Uterus (tissue), 2 donors: ENCODE measurements around the gene GAPDHS.

Experiments
- CTCF ChIP-seq, 4 experiments: fragments of 200-600 bp in 2 of 4; fragments of 450-650 bp in 2 of 4; sonication (generic) in 2 of 4; IDR thresholded peaks; one replicate each; pipeline ENCODE4 v1.5.1; 2016 to 2019; ENCODE audit warnings: antibody characterized with exemption in 4 of 4, mild to moderate bottlenecking in 2 of 4, moderate library complexity in 1 of 4
- POLR2A ChIP-seq, 2 donors: fragments of 450-650 bp; IDR thresholded peaks; one replicate each; pipeline ENCODE4 v1.6.1; 2016; ENCODE audit warnings: antibody characterized with exemption in 2 of 2, mild to moderate bottlenecking in 1 of 2, moderate library complexity in 1 of 2

- TF ChIP-seq CTCF (IDR thresholded peaks at IDR 0.05) (no peak), POLR2A (IDR thresholded peaks at IDR 0.05) (no peak)
These were observed 18.0 kb downstream of the GAPDHS start for GRCh38 chr19:35551091-35551810.
